HG03135 (cell line): ENCODE results near the gene MAPK8IP1.

Experiments
- ATAC-seq: cut with Tn5 transposase; IDR thresholded peaks from one replicate; pipeline ENCODE4 v1.9.1; 2021; ENCODE audit warnings: mild to moderate bottlenecking, moderate library complexity; ENCODE audit not compliant: unreplicated experiment

MAPK8IP1 gene

GRCh38 chr11:45906965-45907611, 21.6 kb downstream of the MAPK8IP1 start, which contains the start of gene FREY1:
Gene FREY1 (minus strand): TSS chr11:45907271. CDS start chr11:45907245, 26 bp downstream.
- ATAC-seq = no peak

GRCh38 chr11:45907911-45908370, 22.5 kb downstream of the MAPK8IP1 start:
- ATAC-seq = no peak

GRCh38 chr11:45909594-45910475, 24.4 kb downstream of the MAPK8IP1 start:
- ATAC-seq = no peak

GRCh38 chr11:45910623-45911022, 25.2 kb downstream of the MAPK8IP1 start:
- no peak for ATAC-seq

GRCh38 chr11:45913514-45913913, 28.1 kb downstream of the MAPK8IP1 start:
- ATAC-seq = no peak

- no peak for ATAC-seq
These were observed 28.6 kb downstream of the MAPK8IP1 start for GRCh38 chr11:45913942-45914635.

- no peak for ATAC-seq
These were observed 30.0 kb downstream of the MAPK8IP1 start for GRCh38 chr11:45915446-45915845.

- ATAC-seq = peak; percentile 11
These were observed 31.8 kb downstream of the MAPK8IP1 start for GRCh38 chr11:45917286-45917622.

GRCh38 chr11:45917623-45918330, 32.3 kb downstream of the MAPK8IP1 start, which contains the start of gene PEX16:
Gene PEX16 (minus strand): TSS chr11:45917877. CDS start chr11:45917811, 66 bp downstream.
- ATAC-seq = peak; percentile 90

GRCh38 chr11:45918331-45918941, 33.0 kb downstream of the MAPK8IP1 start:
- no peak for ATAC-seq

GRCh38 chr11:45918962-45919675, 33.7 kb downstream of the MAPK8IP1 start:
- ATAC-seq = no peak

- ATAC-seq = no peak
These were observed 34.5 kb downstream of the MAPK8IP1 start for GRCh38 chr11:45919806-45920530.

- no peak for ATAC-seq
These were observed 35.4 kb downstream of the MAPK8IP1 start for GRCh38 chr11:45920531-45921477.

GRCh38 chr11:45921561-45922424, 36.3 kb downstream of the MAPK8IP1 start:
- ATAC-seq = no peak

GRCh38 chr11:45922425-45923082, 37.1 kb downstream of the MAPK8IP1 start, which contains the start of gene LARGE2:
Gene LARGE2 (plus strand): TSS chr11:45922656. CDS start chr11:45922883, 227 bp downstream.
- ATAC-seq = no peak
